ENCODE measurements around the gene RGS8. TPM values are rescaled to one million over a fixed set of nuclear protein-coding genes. Genes with fewer than 3 reads are reported as not detected.

Gene RGS8
- total and polyA plus RNA-seq, 2 of the 4 experiments (the other 2 are of a cell fraction): not detected

GRCh38 chr1:182719553-182719952 lies 35.2 kb upstream of the RGS8 start:
- Histone ChIP-seq H4K8ac (ENCODE audit: low read depth in 2 of 2, low read length in 2 of 2) (no peak overlapping the region), H3K9me3 (ENCODE audit: control insufficient read depth, insufficient read depth, low read length) (no peaks in the 10 kb centered on the region), H3K4me2 (ENCODE audit: low read depth, low read length) (no peak overlapping the region), H3K14ac (replicated peaks; ENCODE audit: low read depth, low read length) (no peak overlapping the region), H2BK20ac (ENCODE audit: low read depth, low read length) (no peak overlapping the region), H4K91ac (ENCODE audit: insufficient read depth, low read depth, low read length) (no peak overlapping the region), H2AK5ac (ENCODE audit: low read depth, low read length) (no peak overlapping the region), H4K20me1 (ENCODE audit: insufficient read depth, low read length) (no peaks in the 10 kb centered on the region), H3K23ac (ENCODE audit: low read depth, low read length) (no peak overlapping the region), H2BK120ac (ENCODE audit: low read depth, low read length) (no peak overlapping the region), H2BK5ac (ENCODE audit: low read depth, low read length, poor library complexity, severe bottlenecking) (no peak overlapping the region), H3K4ac (ENCODE audit: low read depth, low read length) (no peak overlapping the region), H3K9ac (ENCODE audit: low read depth, low read length) (no peak overlapping the region), H4K5ac (ENCODE audit: low read depth, low read length) (no peak overlapping the region), H3K36me3 (ENCODE audit: control insufficient read depth, insufficient read depth, low read length) (no peaks in the 10 kb centered on the region), H3K79me1 (ENCODE audit: low read depth in 1 of 2, low read length in 2 of 2) (no peaks in the 10 kb centered on the region), H3K27ac (ENCODE audit: insufficient read depth, low read length) (no peak overlapping the region), H3K4me3 (ENCODE audit: insufficient read depth, low read depth, low read length) (no peak overlapping the region), H2BK15ac (ENCODE audit: low read depth, low read length) (no peak overlapping the region), H3K9me1 (ENCODE audit: insufficient read depth, low read length) (no peaks in the 10 kb centered on the region), H2AFZ (replicated peaks; ENCODE audit: low read length, poor library complexity) (no peak overlapping the region), H3K27me3 (ENCODE audit: control insufficient read depth, insufficient read depth, low read length) (peaks cover 2% of the 10 kb centered on the region; the same call in 1 of the 2 replicates), H3K56ac (ENCODE audit: extremely low read depth, insufficient read depth, low read length) (no peak overlapping the region), H3K18ac (ENCODE audit: low read depth, low read length) (no peak overlapping the region), H2AK9ac (replicated peaks; ENCODE audit: low read depth, low read length, poor library complexity) (no peak overlapping the region), H3K4me1 (ENCODE audit: control insufficient read depth, insufficient read depth, low read length) (no peaks in the 10 kb centered on the region)
- no CpG with 5 or more reads among the region's 4 CpGs for WGBS, 2 experiments (ENCODE audit: extremely low coverage in 2 of 2, insufficient read length in 1 of 2)
- no peak for TF ChIP-seq CTCF (conservative IDR thresholded peaks at IDR 0.05; ENCODE audit: low read depth, low read length)
- TF ChIP-seq SMC3 (IDR thresholded peaks at IDR 0.05; ENCODE audit: low read depth, low read length): no peak
- no peak for TF ChIP-seq MAFK (IDR thresholded peaks at IDR 0.05; ENCODE audit: low read depth, low read length)
- no peak for TF ChIP-seq RCOR1 (IDR thresholded peaks at IDR 0.05; ENCODE audit: insufficient replicate concordance, low read length)
- no peak for TF ChIP-seq NFE2L2 (IDR thresholded peaks at IDR 0.05; ENCODE audit: low read depth, low read length)
- TF ChIP-seq, protein P1, sequence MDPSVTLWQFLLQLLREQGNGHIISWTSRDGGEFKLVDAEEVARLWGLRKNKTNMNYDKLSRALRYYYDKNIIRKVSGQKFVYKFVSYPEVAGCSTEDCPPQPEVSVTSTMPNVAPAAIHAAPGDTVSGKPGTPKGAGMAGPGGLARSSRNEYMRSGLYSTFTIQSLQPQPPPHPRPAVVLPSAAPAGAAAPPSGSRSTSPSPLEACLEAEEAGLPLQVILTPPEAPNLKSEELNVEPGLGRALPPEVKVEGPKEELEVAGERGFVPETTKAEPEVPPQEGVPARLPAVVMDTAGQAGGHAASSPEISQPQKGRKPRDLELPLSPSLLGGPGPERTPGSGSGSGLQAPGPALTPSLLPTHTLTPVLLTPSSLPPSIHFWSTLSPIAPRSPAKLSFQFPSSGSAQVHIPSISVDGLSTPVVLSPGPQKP (IDR thresholded peaks at IDR 0.05; ENCODE audit: borderline replicate concordance, low read depth, low read length): no peak
- TF ChIP-seq FOS (IDR thresholded peaks at IDR 0.05; ENCODE audit: low read depth, low read length): no peak
- DNase-seq: no peak
- CTCF ChIA-PET: no interaction called here
- POLR2A ChIA-PET (ENCODE audit: unreplicated experiment): no interaction called here
- intact Hi-C loops (cut with micrococcal nuclease) (no loop called here), in situ Hi-C loops (cut with MboI; ENCODE audit: low sequenced_read_pairs) (no loop called here), dilution Hi-C loops (cut with HindIII; ENCODE audit: low sequenced_read_pairs, unreplicated experiment) (no loop called here)
- no TSS peak for BruUV-seq (replicated peaks)
- no peak for ATAC-seq (ENCODE audit: low read depth)

Measured in IMR-90 (cell line).